HepG2 (cell line): ENCODE results near the gene KDM4B. TPM values are rescaled to one million over a fixed set of nuclear protein-coding genes. Genes with fewer than 3 reads are reported as not detected.
A peak's percentile ranks its signal among the peaks of the same experiment; 100 is the strongest.

Experiments used
- ATAC-seq: fragments of 200-7000 bp; cut with Tn5 transposase; 3 replicates; pipeline ENCODE4 v1.9.1; 2020; ENCODE audit warnings: mild to moderate bottlenecking, moderate library complexity
- BruUV-seq: library from RNA; stranded (reverse); fragments of 400-500 nt; replicated peaks from 2 replicates; lab custom pipeline; 2021; lab: Mats Ljungman, UMichigan
- CTCF ChIA-PET: fragments of 300-600 bp; formaldehyde crosslinking; extraction: SDS; loops from one replicate; lab custom pipeline; 2021; ENCODE audit warnings: low total read pairs, inconsistent platforms, low intra/inter-chr PET ratio; lab: Yijun Ruan, JAX
- POLR2A ChIA-PET: fragments of 350-600 bp; sonication (Branson Sonifier 250); formaldehyde crosslinking; loops from one replicate; lab custom pipeline; 2020; ENCODE audit warnings: antibody characterized with exemption, inconsistent platforms; lab: Yijun Ruan, JAX
- DNase-seq: peaks from one replicate; pipeline ENCODE4 v3.0.0-alpha.2; 2015; ENCODE audit warnings: low spot score
- FAIRE-seq: peaks from 3 replicates; lab custom pipeline; 2011; peaks lifted over from hg19 to GRCh38; lab: Jason Lieb, UNC
- H2AFZ ChIP-seq: one replicate; pipeline ENCODE4 v1.6.1; 2011; ENCODE audit warnings: low read length, inconsistent platforms
- H3K27ac ChIP-seq: fragments of 300-600 bp; 3 replicates; pipeline ENCODE4 v1.8.0; 2011; ENCODE audit warnings: mixed run types, mild to moderate bottlenecking, mixed read lengths, low read length, inconsistent platforms; ENCODE audit not compliant: insufficient read depth; ENCODE audit errors: extremely low read length
- H3K27me3 ChIP-seq, 2 experiments: fragments of 200-600 bp in 1 of 2; 2 replicates in 1 of 2; 3 replicates in 1 of 2; pipeline versions ENCODE4 v1.6.0 to v1.8.0; 2011; ENCODE audit warnings: low read length in 2 of 2, mild to moderate bottlenecking in 2 of 2, moderate library complexity in 2 of 2, inconsistent platforms in 1 of 2; ENCODE audit not compliant: insufficient read depth in 2 of 2, control insufficient read depth in 1 of 2
- H3K36me3 ChIP-seq, 2 experiments: fragments of 200-600 bp in 1 of 2; replicated peaks in 1 of 2; 2 replicates in 1 of 2; 3 replicates in 1 of 2; pipeline versions ENCODE4 v1.5.1 to v1.8.0; 2011; ENCODE audit warnings: low read length in 2 of 2, inconsistent platforms in 1 of 2; ENCODE audit not compliant: insufficient read depth in 2 of 2, control insufficient read depth in 1 of 2
- H3K4me1 ChIP-seq: 2 replicates; pipeline ENCODE4 v1.5.1; 2012; ENCODE audit warnings: low read length, inconsistent platforms; ENCODE audit not compliant: insufficient read depth
- H3K4me2 ChIP-seq: 2 replicates; pipeline ENCODE4 v1.6.0; 2011; ENCODE audit warnings: low read depth, low read length, inconsistent platforms
- H3K4me3 ChIP-seq, 3 experiments: fragments of 200-600 bp in 1 of 3; sonication (generic), shearing (Covaris generic) in 1 of 3; replicated peaks in 1 of 3; 2 replicates each; pipeline ENCODE4 v1.5.1; 2011 to 2016; ENCODE audit warnings: low read length in 3 of 3, inconsistent platforms in 2 of 3, low read depth in 2 of 3, mild to moderate bottlenecking in 2 of 3, control low read depth in 1 of 3, mixed read lengths in 1 of 3; ENCODE audit not compliant: insufficient read depth in 1 of 3
- H3K79me2 ChIP-seq: one replicate; pipeline ENCODE4 v1.6.1; 2011; ENCODE audit warnings: low read length, inconsistent platforms; ENCODE audit not compliant: insufficient read depth
- H3K9ac ChIP-seq: 2 replicates; pipeline ENCODE4 v1.6.0; 2011; ENCODE audit warnings: mild to moderate bottlenecking, low read depth, low read length, inconsistent platforms; ENCODE audit not compliant: insufficient read depth
- H3K9me3 ChIP-seq: 2 replicates; pipeline ENCODE4 v1.5.1; 2012; ENCODE audit warnings: mild to moderate bottlenecking, low read length
- H4K20me1 ChIP-seq: 2 replicates; pipeline ENCODE4 v1.6.0; 2011; ENCODE audit warnings: inconsistent platforms, mild to moderate bottlenecking, low read length, moderate library complexity; ENCODE audit not compliant: insufficient read depth
- AGO2 ChIP-seq: fragments of 200-400 bp; formaldehyde crosslinking; optimal IDR thresholded peaks from 2 replicates; pipeline ENCODE3; 2017; ENCODE audit warnings: mild to moderate bottlenecking, low read depth, low read length, moderate library complexity
- DPF2 ChIP-seq: sonication (generic); formaldehyde crosslinking; IDR thresholded peaks from 2 replicates; pipeline ENCODE4 v1.4.0; 2020; ENCODE audit warnings: mild to moderate bottlenecking, low read depth, missing genetic modification reagents, borderline replicate concordance
- DR1 ChIP-seq: sonication (generic); formaldehyde crosslinking; IDR thresholded peaks from 2 replicates; pipeline ENCODE4 v1.8.0; 2021; ENCODE audit warnings: mild to moderate bottlenecking, missing genetic modification reagents, inconsistent platforms
- ESRRA ChIP-seq: sonication (generic); formaldehyde crosslinking; IDR thresholded peaks from 2 replicates; pipeline ENCODE4 v1.5.1; 2020; ENCODE audit warnings: mild to moderate bottlenecking, low read depth, missing genetic modification reagents
- KAT2B ChIP-seq: fragments of 150-350 bp; IDR thresholded peaks from 2 replicates; pipeline ENCODE4 v1.6.1; 2014; ENCODE audit warnings: low read depth, low read length, borderline replicate concordance
- ZNF317 ChIP-seq: sonication (generic); formaldehyde crosslinking; IDR thresholded peaks from 2 replicates; pipeline ENCODE4 v1.5.0; 2020; ENCODE audit warnings: mild to moderate bottlenecking, missing genetic modification reagents
- ZNF441 ChIP-seq: sonication (generic); formaldehyde crosslinking; IDR thresholded peaks from 2 replicates; pipeline ENCODE4 v1.7.0; 2021; ENCODE audit warnings: missing genetic modification reagents, borderline replicate concordance
- ZNF468 ChIP-seq: sonication (generic); formaldehyde crosslinking; IDR thresholded peaks from 2 replicates; pipeline ENCODE4 v1.8.0; 2022; ENCODE audit warnings: mild to moderate bottlenecking, moderate library complexity, missing genetic modification reagents
- ZNF576 ChIP-seq: sonication (generic); formaldehyde crosslinking; IDR thresholded peaks from 2 replicates; pipeline ENCODE4 v1.4.0; 2020; ENCODE audit warnings: mild to moderate bottlenecking, missing genetic modification reagents
- ZNF672 ChIP-seq: sonication (generic); formaldehyde crosslinking; IDR thresholded peaks from 2 replicates; pipeline ENCODE4 v1.8.1; 2022; ENCODE audit warnings: missing genetic modification reagents
- WGBS: methylation state at CpG from one replicate; pipeline ENCODE4 v1.1.6; 2017; ENCODE audit warnings: low lambda C conversion rate; 5-methylcytosine and 5-hydroxymethylcytosine counted together
- in situ Hi-C: cut with HindIII; loops from 2 replicates; pipeline ENCODE4 v1.10.0; 2017; ENCODE audit warnings: low pct_unique_long_range_greater_than_20kb; ENCODE audit not compliant: extremely low pct_ligation_motif_present
- intact Hi-C: fragments of 100-400 bp; cut with micrococcal nuclease; formaldehyde crosslinking; loops from one replicate; pipeline ENCODE4 v1.10.0; 2022; ENCODE audit not compliant: unreplicated experiment
- polyA plus RNA-seq, 8 experiments: library from polyadenylated mRNA; depleted of rRNA in 3 of 8; stranded (reverse) in 7 of 8; unstranded in 1 of 8; fragments of >200 nt; fragmentation: Illumina TruSeq in 4 of 8; extraction: Trizol in 4 of 8; gene quantifications; 2 replicates each; pipeline versions ENCODE4 v1.2.1 to v1.2.3, GENCODE V29; 2011 to 2016; ENCODE audit warnings: low read depth in 4 of 8, missing spikeins in 1 of 8, mixed read lengths in 1 of 8; ENCODE audit not compliant: insufficient read depth in 1 of 8
- total RNA-seq, 5 experiments: library from RNA; depleted of rRNA; stranded (reverse); fragments of >200 nt; fragmentation: Illumina TruSeq; extraction: Trizol; gene quantifications; 2 replicates each; pipeline ENCODE4 v1.2.3, GENCODE V29; 2016; ENCODE audit warnings: low read depth in 1 of 5
- TF ChIP-seq, protein P1 (sequence below): sonication (generic); formaldehyde crosslinking; IDR thresholded peaks from 2 replicates; pipeline ENCODE4 v1.8.0; 2022; ENCODE audit warnings: missing genetic modification reagents, mild to moderate bottlenecking, moderate library complexity, borderline replicate concordance

KDM4B gene
- total and polyA plus RNA-seq, 2 of the 13 experiments (the other 11 are each of a cell fraction or from before 2014, with no cell fraction given): 4.9 to 14.6 TPM

- no peak overlapping the region for H3K4me2 ChIP-seq
Measured at GRCh38 chr19:5128251-5128935, 159.5 kb downstream of the KDM4B start.

GRCh38 chr19:5128936-5129389 is 160.1 kb downstream of the KDM4B start:
- DNase-seq (no peak), ATAC-seq (no peak)
- H3K27me3 ChIP-seq: no peaks in the 10 kb centered on the region
- H3K9ac ChIP-seq: no peak overlapping the region
- in situ Hi-C loops (no loop called here), intact Hi-C loops (no loop called here)
- ChIA-PET POLR2A (no interaction called here), CTCF (no interaction called here)
- H3K9me3 ChIP-seq: no peaks in the 10 kb centered on the region
- H4K20me1 ChIP-seq: no peaks in the 10 kb centered on the region
- H3K4me1 ChIP-seq: no peaks in the 10 kb centered on the region
- WGBS: 88% methylated on average over 7 of the region's 9 CpGs
- no peaks in the 10 kb centered on the region for H3K79me2 ChIP-seq
- peaks cover 0 to 2% of the 10 kb centered on the region in 2 experiments; a peak in 1 of 5 replicates for H3K36me3 ChIP-seq
- no peak overlapping the region for H3K4me2 ChIP-seq
- BruUV-seq: no TSS peak
- no peak overlapping the region for H2AFZ ChIP-seq
- no peak overlapping the region for H3K4me3 ChIP-seq
- no peak overlapping the region for H3K27ac ChIP-seq
- TF ChIP-seq AGO2 (peak; percentile 45), ZNF317 (CRISPR knock-in tag) (no peak)
- TF ChIP-seq, protein P1, sequence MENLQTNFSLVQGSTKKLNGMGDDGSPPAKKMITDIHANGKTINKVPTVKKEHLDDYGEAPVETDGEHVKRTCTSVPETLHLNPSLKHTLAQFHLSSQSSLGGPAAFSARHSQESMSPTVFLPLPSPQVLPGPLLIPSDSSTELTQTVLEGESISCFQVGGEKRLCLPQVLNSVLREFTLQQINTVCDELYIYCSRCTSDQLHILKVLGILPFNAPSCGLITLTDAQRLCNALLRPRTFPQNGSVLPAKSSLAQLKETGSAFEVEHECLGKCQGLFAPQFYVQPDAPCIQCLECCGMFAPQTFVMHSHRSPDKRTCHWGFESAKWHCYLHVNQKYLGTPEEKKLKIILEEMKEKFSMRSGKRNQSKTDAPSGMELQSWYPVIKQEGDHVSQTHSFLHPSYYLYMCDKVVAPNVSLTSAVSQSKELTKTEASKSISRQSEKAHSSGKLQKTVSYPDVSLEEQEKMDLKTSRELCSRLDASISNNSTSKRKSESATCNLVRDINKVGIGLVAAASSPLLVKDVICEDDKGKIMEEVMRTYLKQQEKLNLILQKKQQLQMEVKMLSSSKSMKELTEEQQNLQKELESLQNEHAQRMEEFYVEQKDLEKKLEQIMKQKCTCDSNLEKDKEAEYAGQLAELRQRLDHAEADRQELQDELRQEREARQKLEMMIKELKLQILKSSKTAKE (CRISPR knock-in tag): no peak
- TF ChIP-seq, all 625 proteins: peak for 1
- FAIRE-seq: no peak

More at GRCh38 chr19:5128251-5128935, 159.5 kb downstream of the KDM4B start:
- FAIRE-seq: no peak
- H3K9me3 ChIP-seq: no peaks in the 10 kb centered on the region
- H3K27ac ChIP-seq: no peak overlapping the region
- 90% methylated on average over 18 of the region's 25 CpGs for WGBS
- no peaks in the 10 kb centered on the region for H3K79me2 ChIP-seq
- intact Hi-C loops: no loop called here
- H4K20me1 ChIP-seq: no peaks in the 10 kb centered on the region
- H3K9ac ChIP-seq: no peak overlapping the region
- ATAC-seq: no peak
- in situ Hi-C loops: no loop called here
- no peak for TF ChIP-seq ZNF441 (CRISPR knock-in tag)
- no peak for TF ChIP-seq DR1 (CRISPR knock-in tag)
- TF ChIP-seq ZNF576 (CRISPR knock-in tag): no peak
- no peak for TF ChIP-seq ZNF468 (CRISPR knock-in tag)
- TF ChIP-seq DPF2 (CRISPR knock-in tag): no peak
- TF ChIP-seq ZNF672 (CRISPR knock-in tag): no peak
- TF ChIP-seq ESRRA: no peak
- TF ChIP-seq KAT2B: no peak
- TF ChIP-seq, all 625 proteins: peak for 0
- POLR2A ChIA-PET: no interaction called here
- no peaks in the 10 kb centered on the region for H3K27me3 ChIP-seq
- no peak overlapping the region for H2AFZ ChIP-seq
- no peaks in the 10 kb centered on the region for H3K4me1 ChIP-seq
- no TSS peak for BruUV-seq
- no peak overlapping the region for H3K4me3 ChIP-seq
- H3K36me3 ChIP-seq: no peaks in the 10 kb centered on the region; a peak in 2 of 5 replicates
- CTCF ChIA-PET: no interaction called here
- DNase-seq: no peak
